Endothelial cell of umbilical vein (primary cell): ENCODE results near the gene HDAC8. TPM values are rescaled to one million over a fixed set of nuclear protein-coding genes. Genes with fewer than 3 reads are reported as not detected.
A peak's percentile ranks its signal among the peaks of the same experiment; 100 is the strongest.

Experiments used
- BruUV-seq: library from RNA; stranded (reverse); fragments of 400-500 nt; replicated peaks from 2 replicates; lab custom pipeline; 2021; lab: Mats Ljungman, UMichigan
- CTCF ChIA-PET: fragments of 300-600, 350-600 bp; sonication (Branson Sonifier 250); formaldehyde crosslinking; loops from one replicate; lab custom pipeline; 2021; ENCODE audit warnings: antibody characterized with exemption, inconsistent platforms; lab: Charles Lee
- POLR2A ChIA-PET: fragments of 300-600, 350-600 bp; sonication (Branson Sonifier 250); formaldehyde crosslinking; loops from one replicate; lab custom pipeline; 2021; ENCODE audit warnings: antibody characterized with exemption, inconsistent platforms; lab: Charles Lee
- DNase-seq: peaks from one replicate; pipeline ENCODE4 v3.0.0-alpha.2; 2011; ENCODE audit warnings: low read depth, low spot score
- FAIRE-seq: peaks from 2 replicates; lab custom pipeline; 2011; peaks lifted over from hg19 to GRCh38; lab: Jason Lieb, UNC
- H2AFZ ChIP-seq: 2 replicates; pipeline ENCODE4 v1.6.0; 2012; ENCODE audit warnings: low read depth, low read length, control low read depth, inconsistent platforms
- H3K27ac ChIP-seq: 2 replicates; pipeline ENCODE4 v1.5.1; 2011; ENCODE audit warnings: low read depth, mild to moderate bottlenecking, control low read depth, low read length, moderate library complexity; ENCODE audit not compliant: insufficient read depth
- H3K27me3 ChIP-seq, 2 experiments: 2 replicates each; pipeline versions ENCODE4 v1.6.0 to v1.6.1; 2011; ENCODE audit warnings: low read length in 2 of 2, mixed read lengths in 1 of 2; ENCODE audit not compliant: control insufficient read depth in 2 of 2, insufficient read depth in 2 of 2
- H3K36me3 ChIP-seq, 2 experiments: 2 replicates in 1 of 2; 3 replicates in 1 of 2; pipeline ENCODE4 v1.5.1; 2011; ENCODE audit warnings: low read length in 2 of 2, mild to moderate bottlenecking in 1 of 2, moderate library complexity in 1 of 2; ENCODE audit not compliant: control insufficient read depth in 2 of 2, insufficient read depth in 2 of 2; ENCODE audit errors: extremely low read depth in 1 of 2
- H3K4me1 ChIP-seq: 3 replicates; pipeline ENCODE4 v1.5.1; 2011; ENCODE audit warnings: mild to moderate bottlenecking, low read length; ENCODE audit not compliant: control insufficient read depth, insufficient read depth; ENCODE audit errors: extremely low read depth
- H3K4me2 ChIP-seq: 2 replicates; pipeline ENCODE4 v1.6.1; 2011; ENCODE audit warnings: low read length, control low read depth, mixed read lengths; ENCODE audit not compliant: insufficient read depth
- H3K4me3 ChIP-seq, 3 experiments: fragments of 200-600 bp in 1 of 3; sonication (generic), shearing (Covaris generic) in 1 of 3; replicated peaks in 1 of 3; 2 replicates each; pipeline ENCODE4 v1.5.1; 2011 to 2016; ENCODE audit warnings: control low read depth in 3 of 3, low read length in 3 of 3, mild to moderate bottlenecking in 2 of 3, inconsistent platforms in 1 of 3, low read depth in 1 of 3, moderate library complexity in 1 of 3; ENCODE audit not compliant: insufficient read depth in 1 of 3
- H3K79me2 ChIP-seq: 2 replicates; pipeline ENCODE4 v1.6.0; 2012; ENCODE audit warnings: low read length, inconsistent platforms; ENCODE audit not compliant: control insufficient read depth, insufficient read depth
- H3K9ac ChIP-seq: replicated peaks from 2 replicates; pipeline ENCODE3; 2011; ENCODE audit warnings: low read length, control low read depth; ENCODE audit not compliant: insufficient read depth; ENCODE audit errors: extremely low read depth
- H3K9me1 ChIP-seq: replicated peaks from 3 replicates; pipeline ENCODE4 v1.6.0; 2011; ENCODE audit warnings: mild to moderate bottlenecking, low read length; ENCODE audit not compliant: control insufficient read depth, insufficient read depth; ENCODE audit errors: extremely low read depth
- H3K9me3 ChIP-seq: replicated peaks from 2 replicates; pipeline ENCODE4 v1.5.1; 2012; ENCODE audit warnings: low read length, inconsistent platforms; ENCODE audit not compliant: control insufficient read depth, insufficient read depth
- H4K20me1 ChIP-seq: replicated peaks from 2 replicates; pipeline ENCODE3; 2011; ENCODE audit warnings: mild to moderate bottlenecking, low read length; ENCODE audit not compliant: control insufficient read depth, insufficient read depth; ENCODE audit errors: extremely low read depth
- CTCF ChIP-seq, 2 donors: IDR thresholded peaks; 1 replicate in 1 of 2; 2 replicates in 1 of 2; pipeline ENCODE4 v1.5.1; 2011; ENCODE audit warnings: low read length in 2 of 2, mild to moderate bottlenecking in 2 of 2, moderate library complexity in 2 of 2, control low read depth in 1 of 2, inconsistent platforms in 1 of 2, low read depth in 1 of 2; ENCODE audit not compliant: insufficient read depth in 1 of 2; ENCODE audit errors: extremely low read depth in 1 of 2
- EZH2 ChIP-seq: IDR thresholded peaks from 2 replicates; pipeline ENCODE4 v1.6.1; 2012; ENCODE audit warnings: borderline replicate concordance, low read depth, mild to moderate bottlenecking, moderate library complexity, low read length, inconsistent platforms; ENCODE audit not compliant: severe bottlenecking
- FOS ChIP-seq: IDR thresholded peaks from 2 replicates; pipeline ENCODE4 v1.6.1; 2011; ENCODE audit warnings: mild to moderate bottlenecking, low read length, moderate library complexity, borderline replicate concordance; ENCODE audit not compliant: insufficient read depth
- GATA2 ChIP-seq: IDR thresholded peaks from 2 replicates; pipeline ENCODE4 v1.7.0; 2011; ENCODE audit warnings: low read depth, mild to moderate bottlenecking, moderate library complexity, mixed read lengths, low read length; ENCODE audit not compliant: insufficient read length, insufficient read depth
- JUN ChIP-seq: IDR thresholded peaks from 2 replicates; pipeline ENCODE4 v1.6.1; 2011; ENCODE audit warnings: borderline replicate concordance, low read depth; ENCODE audit not compliant: insufficient read length, insufficient read depth
- MAX ChIP-seq: IDR thresholded peaks from 2 replicates; pipeline ENCODE4 v1.6.1; 2011; ENCODE audit not compliant: insufficient read depth, insufficient read length
- MYC ChIP-seq: IDR thresholded peaks from one replicate; pipeline ENCODE4 v1.6.1; 2011; ENCODE audit warnings: mild to moderate bottlenecking, low read depth, low read length
- POLR2A ChIP-seq: IDR thresholded peaks from 2 replicates; pipeline ENCODE4 v1.6.1; 2012; ENCODE audit warnings: low read depth, mild to moderate bottlenecking, control low read depth, low read length
- POLR2AphosphoS5 ChIP-seq: IDR thresholded peaks from 2 replicates; pipeline ENCODE4 v1.6.1; 2012; ENCODE audit warnings: low read depth, mild to moderate bottlenecking, control low read depth, low read length, moderate library complexity; ENCODE audit not compliant: insufficient read depth
- dilution Hi-C: fragments of 300-500 bp; cut with MboI; formaldehyde crosslinking; loops from one replicate; pipeline ENCODE4 v1.15.0; 2019; ENCODE audit warnings: low sequenced_read_pairs; ENCODE audit not compliant: extremely low pct_ligation_motif_present
- intact Hi-C: fragments of 100-400 bp; cut with micrococcal nuclease; formaldehyde crosslinking; loops from one replicate; pipeline ENCODE4 v1.10.0; 2022
- polyA plus RNA-seq, 4 experiments: library from polyadenylated mRNA; depleted of rRNA in 3 of 4; stranded (reverse) in 3 of 4; unstranded in 1 of 4; fragments of >200 nt; gene quantifications; 2 replicates each; pipeline versions ENCODE4 v1.2.1 to v1.2.3, GENCODE V29; 2011 to 2012; ENCODE audit warnings: missing spikeins in 1 of 4
- total RNA-seq: library from RNA; stranded (reverse); gene quantifications from 2 replicates; pipeline ENCODE4 v1.2.3, GENCODE V29; 2021

Gene HDAC8
- total and polyA plus RNA-seq, 2 donors (not counting 3 experiments of a cell fraction or from before 2014, with no cell fraction given) = 17.6 to 37.2 TPM

- H3K9me1 ChIP-seq = no peaks in the 10 kb centered on the region
- no peaks in the 10 kb centered on the region for H3K9me3 ChIP-seq
- no peak overlapping the region for H3K4me2 ChIP-seq
- BruUV-seq = no TSS peak
- H3K79me2 ChIP-seq = no peaks in the 10 kb centered on the region
- no peak overlapping the region for H3K9ac ChIP-seq
- TF ChIP-seq EZH2 = no peak
- TF ChIP-seq POLR2AphosphoS5 = no peak
- no peak for TF ChIP-seq CTCF (IDR thresholded peaks at IDR 0.05; ENCODE audit: extremely low read depth in 1 of 2, insufficient read depth in 1 of 2, low read depth in 1 of 2, low read length in 2 of 2)
- no peak for TF ChIP-seq MAX
- TF ChIP-seq FOS = no peak
- TF ChIP-seq MYC = no peak
- TF ChIP-seq POLR2A = no peak
- no peak for TF ChIP-seq GATA2
- TF ChIP-seq JUN = no peak
- dilution Hi-C loops (no loop called here), intact Hi-C loops (no loop called here)
- peaks cover 3% of the 10 kb centered on the region for H3K4me1 ChIP-seq
- CTCF ChIA-PET = no interaction called here
- H3K27ac ChIP-seq = no peak overlapping the region
- FAIRE-seq (peak; percentile 73), DNase-seq (peak; percentile 36)
- no peak overlapping the region for H3K4me3 ChIP-seq
- H2AFZ ChIP-seq = no peak overlapping the region
- H3K36me3 ChIP-seq = no peaks in the 10 kb centered on the region
- POLR2A ChIA-PET = no interaction called here
- H4K20me1 ChIP-seq = no peaks in the 10 kb centered on the region
- no peaks in the 10 kb centered on the region for H3K27me3 ChIP-seq
Measured at GRCh38 chrX:72409993-72410392, 162.7 kb downstream of the HDAC8 start.
